ENCODE measurements around the gene ULBP2. TPM values are rescaled to one million over a fixed set of nuclear protein-coding genes. Genes with fewer than 3 reads are reported as not detected.
"Not testable (repeated sequence)": the region's sequence is repeated elsewhere in the genome, so short reads cannot be mapped to it uniquely, and the experiment has no call there.

The ULBP2 gene
- total and polyA plus RNA-seq, 2 of the 8 experiments (the other 6 are each of a cell fraction or from before 2014, with no cell fraction given), result 0.05 TPM; not detected in 1

GRCh38 chr6:149953390-149953789 lies 11.6 kb downstream of the ULBP2 start:
- H3K18ac ChIP-seq (ENCODE audit: extremely low read depth, low read length); H2AFZ ChIP-seq (ENCODE audit: low read length); H2BK15ac ChIP-seq (ENCODE audit: low read length); H2AK5ac ChIP-seq (ENCODE audit: low read depth, low read length); H3K23ac ChIP-seq (ENCODE audit: insufficient read length); H3K14ac ChIP-seq (ENCODE audit: insufficient read length); H2BK120ac ChIP-seq (replicated peaks; ENCODE audit: low read depth, low read length); H3K4me2 ChIP-seq (ENCODE audit: insufficient read depth in 1 of 2, low read depth in 2 of 2, low read length in 2 of 2); H3K27ac ChIP-seq (ENCODE audit: low read depth, low read length); H3K4ac ChIP-seq (replicated peaks; ENCODE audit: insufficient read length, low read depth, low read length); H2BK5ac ChIP-seq (ENCODE audit: low read depth, low read length); H3K4me3 ChIP-seq (ENCODE audit: extremely low read depth in 1 of 4, insufficient read depth in 2 of 4, low read depth in 3 of 4, low read length in 4 of 4); DNase-seq (ENCODE audit: low read depth in 1 of 2, low spot score in 2 of 2); H3K79me1 ChIP-seq (ENCODE audit: low read depth, low read length); H2BK12ac ChIP-seq (ENCODE audit: low read depth, low read length); H4K5ac ChIP-seq (ENCODE audit: insufficient read length, low read depth, low read length); POLR2A ChIA-PET (ENCODE audit: partially characterized antibody); FAIRE-seq; H4K8ac ChIP-seq (ENCODE audit: extremely low read depth, insufficient read depth, low read length); H3K79me2 ChIP-seq (ENCODE audit: control insufficient read depth in 1 of 2, insufficient read depth in 2 of 2, low read length in 2 of 2); H4K91ac ChIP-seq (replicated peaks; ENCODE audit: insufficient read length, low read length); H3K9ac ChIP-seq (replicated peaks in 1 of 4; ENCODE audit: extremely low read depth in 1 of 4, low read depth in 3 of 4, low read length in 3 of 4); H3K4me1 ChIP-seq (replicated peaks in 1 of 4; ENCODE audit: control insufficient read depth in 3 of 4, insufficient read depth in 4 of 4, low read length in 3 of 4); H4K20me1 ChIP-seq (replicated peaks in 1 of 2; ENCODE audit: control insufficient read depth in 1 of 2, insufficient read depth in 2 of 2, low read length in 2 of 2); H3K9me3 ChIP-seq (ENCODE audit: insufficient read depth in 2 of 2, low read depth in 1 of 2, low read length in 1 of 2); H3K36me3 ChIP-seq (ENCODE audit: control insufficient read depth in 2 of 4, insufficient read depth in 4 of 4, low read length in 3 of 4); H3K56ac ChIP-seq (replicated peaks; ENCODE audit: insufficient read length, low read depth, low read length); H3K23me2 ChIP-seq (ENCODE audit: low read depth, low read length); H2BK20ac ChIP-seq (ENCODE audit: low read length): not testable (repeated sequence)
- 60% methylated on average over 2 of the region's 2 CpGs; no CpG with 5 or more reads in 1 of the 2 experiments for WGBS, 2 experiments (ENCODE audit: extremely low coverage in 1 of 2, insufficient coverage in 1 of 2, insufficient read length in 1 of 2, insufficient replicate concordance in 2 of 2, low coverage in 1 of 2, low lambda C conversion rate in 2 of 2, missing lambda C conversion rate in 1 of 2)
- H3K27me3 ChIP-seq (replicated peaks in 1 of 4; ENCODE audit: control insufficient read depth in 3 of 4, extremely low read depth in 1 of 4, insufficient read depth in 3 of 4, low read length in 3 of 4), result peaks cover 23 to 76% (median 55%) of the 10 kb centered on the region in 4 experiments
- CTCF ChIA-PET (ENCODE audit: partially characterized antibody), result interaction anchor here (0.6 to 2.1 kb wide), 4 partner anchors 7 to 137 kb away, joined by 3 to 15 read pairs (median 7); no protein-coding TSS in a partner anchor
- peak; percentile 87 for TF ChIP-seq SRF (IDR thresholded peaks at IDR 0.05; ENCODE audit: low read depth, low read length)

GRCh38 chr6:149953934-149954327 lies 12.1 kb downstream of the ULBP2 start:
- DNase-seq (ENCODE audit: low read depth in 1 of 2, low spot score in 2 of 2); POLR2A ChIA-PET (ENCODE audit: partially characterized antibody); H3K9ac ChIP-seq (replicated peaks in 1 of 4; ENCODE audit: extremely low read depth in 1 of 4, low read depth in 3 of 4, low read length in 3 of 4); H2BK5ac ChIP-seq (ENCODE audit: low read depth, low read length); H3K18ac ChIP-seq (ENCODE audit: extremely low read depth, low read length); H2BK120ac ChIP-seq (replicated peaks; ENCODE audit: low read depth, low read length); H3K9me3 ChIP-seq (ENCODE audit: insufficient read depth in 2 of 2, low read depth in 1 of 2, low read length in 1 of 2); H2BK15ac ChIP-seq (ENCODE audit: low read length); H3K4me1 ChIP-seq (replicated peaks in 1 of 4; ENCODE audit: control insufficient read depth in 3 of 4, insufficient read depth in 4 of 4, low read length in 3 of 4); H3K56ac ChIP-seq (replicated peaks; ENCODE audit: insufficient read length, low read depth, low read length); H3K14ac ChIP-seq (ENCODE audit: insufficient read length); H2BK20ac ChIP-seq (ENCODE audit: low read length); H3K79me1 ChIP-seq (ENCODE audit: low read depth, low read length); H4K20me1 ChIP-seq (replicated peaks in 1 of 2; ENCODE audit: control insufficient read depth in 1 of 2, insufficient read depth in 2 of 2, low read length in 2 of 2); H3K4ac ChIP-seq (replicated peaks; ENCODE audit: insufficient read length, low read depth, low read length); H3K4me3 ChIP-seq (ENCODE audit: extremely low read depth in 1 of 4, insufficient read depth in 2 of 4, low read depth in 3 of 4, low read length in 4 of 4); H3K79me2 ChIP-seq (ENCODE audit: control insufficient read depth in 1 of 2, insufficient read depth in 2 of 2, low read length in 2 of 2); H3K23ac ChIP-seq (ENCODE audit: insufficient read length); H3K23me2 ChIP-seq (ENCODE audit: low read depth, low read length); H3K27ac ChIP-seq (ENCODE audit: low read depth, low read length); H3K36me3 ChIP-seq (ENCODE audit: control insufficient read depth in 2 of 4, insufficient read depth in 4 of 4, low read length in 3 of 4); H4K8ac ChIP-seq (ENCODE audit: extremely low read depth, insufficient read depth, low read length); H2BK12ac ChIP-seq (ENCODE audit: low read depth, low read length); H4K91ac ChIP-seq (replicated peaks; ENCODE audit: insufficient read length, low read length); H4K5ac ChIP-seq (ENCODE audit: insufficient read length, low read depth, low read length); H2AFZ ChIP-seq (ENCODE audit: low read length); H2AK5ac ChIP-seq (ENCODE audit: low read depth, low read length): not testable (repeated sequence)
- WGBS, 2 experiments (ENCODE audit: extremely low coverage in 1 of 2, insufficient coverage in 1 of 2, insufficient read length in 1 of 2, insufficient replicate concordance in 2 of 2, low coverage in 1 of 2, low lambda C conversion rate in 2 of 2, missing lambda C conversion rate in 1 of 2), result 6% methylated on average over 2 of the region's 10 CpGs; no CpG with 5 or more reads in 1 of the 2 experiments
- Histone ChIP-seq H3K27me3 (replicated peaks in 1 of 4; ENCODE audit: control insufficient read depth in 3 of 4, extremely low read depth in 1 of 4, insufficient read depth in 3 of 4, low read length in 3 of 4) (peaks cover 24 to 74% (median 54%) of the 10 kb centered on the region in 4 experiments), H3K4me2 (ENCODE audit: insufficient read depth in 1 of 2, low read depth in 2 of 2, low read length in 2 of 2) (peak overlapping the region in 1 of 2 experiments; percentile 39; a peak in 1 of 4 replicates)
- peak; percentile 48 for FAIRE-seq
- CTCF ChIA-PET (ENCODE audit: partially characterized antibody), result interaction anchor here (1.0 kb wide), 1 partner anchor 20 kb away, joined by 3 read pairs; no protein-coding TSS in a partner anchor

All from H1 (cell line).